Bronchial epithelial cell (primary cell): ENCODE results near the gene C16orf95. TPM values are rescaled to one million over a fixed set of nuclear protein-coding genes. Genes with fewer than 3 reads are reported as not detected.

ENCODE experiments used
- DNase-seq: peaks from one replicate; pipeline ENCODE4 v3.0.0-alpha.2; 2010; ENCODE audit warnings: low read depth
- FAIRE-seq: peaks from 2 replicates; lab custom pipeline; 2011; peaks lifted over from hg19 to GRCh38; lab: Jason Lieb, UNC
- H3K27me3 ChIP-seq: 2 replicates; pipeline ENCODE4 v1.5.1; 2011; ENCODE audit warnings: low read length; ENCODE audit not compliant: control insufficient read depth, insufficient read depth
- H3K36me3 ChIP-seq: 2 replicates; pipeline ENCODE4 v1.5.1; 2011; ENCODE audit warnings: low read length; ENCODE audit not compliant: control insufficient read depth, insufficient read depth
- H3K4me3 ChIP-seq: 2 replicates; pipeline ENCODE4 v1.5.1; 2011; ENCODE audit warnings: mild to moderate bottlenecking, low read depth, low read length, control low read depth
- CTCF ChIP-seq: IDR thresholded peaks from 2 replicates; pipeline ENCODE4 v1.5.1; 2011; ENCODE audit warnings: mild to moderate bottlenecking, moderate library complexity, low read length, control low read depth, inconsistent platforms; ENCODE audit not compliant: insufficient read depth, severe bottlenecking
- total RNA-seq: library from RNA; depleted of rRNA; stranded (reverse); fragments of >200 nt; gene quantifications from 2 replicates; pipeline ENCODE4 v1.2.1, GENCODE V29; 2014

The C16orf95 gene
- total RNA-seq, 1 donor from 2014 or later, result 0.79 TPM

GRCh38 chr16:87338155-87338765 lies 21.1 kb upstream of the C16orf95 start:
- FAIRE-seq, result no peak
- peaks cover 41% of the 10 kb centered on the region for H3K36me3 ChIP-seq

GRCh38 chr16:87337262-87337771 lies 20.1 kb upstream of the C16orf95 start:
- peaks cover 34% of the 10 kb centered on the region for H3K36me3 ChIP-seq
- no peaks in the 10 kb centered on the region for H3K27me3 ChIP-seq
- H3K4me3 ChIP-seq, result no peak overlapping the region
- no peak for TF ChIP-seq CTCF
- DNase-seq, result no peak
- no peak for FAIRE-seq

More at GRCh38 chr16:87338155-87338765, 21.1 kb upstream of the C16orf95 start:
- no peak for TF ChIP-seq CTCF
- Histone ChIP-seq H3K4me3 (no peak overlapping the region), H3K27me3 (no peaks in the 10 kb centered on the region)
- no peak for DNase-seq

GRCh38 chr16:87336434-87337240 lies 19.4 kb upstream of the C16orf95 start:
- TF ChIP-seq CTCF, result no peak
- Histone ChIP-seq H3K36me3 (peaks cover 29% of the 10 kb centered on the region), H3K4me3 (no peak overlapping the region), H3K27me3 (no peaks in the 10 kb centered on the region)
- DNase-seq (no peak), FAIRE-seq (no peak)

DNA sequence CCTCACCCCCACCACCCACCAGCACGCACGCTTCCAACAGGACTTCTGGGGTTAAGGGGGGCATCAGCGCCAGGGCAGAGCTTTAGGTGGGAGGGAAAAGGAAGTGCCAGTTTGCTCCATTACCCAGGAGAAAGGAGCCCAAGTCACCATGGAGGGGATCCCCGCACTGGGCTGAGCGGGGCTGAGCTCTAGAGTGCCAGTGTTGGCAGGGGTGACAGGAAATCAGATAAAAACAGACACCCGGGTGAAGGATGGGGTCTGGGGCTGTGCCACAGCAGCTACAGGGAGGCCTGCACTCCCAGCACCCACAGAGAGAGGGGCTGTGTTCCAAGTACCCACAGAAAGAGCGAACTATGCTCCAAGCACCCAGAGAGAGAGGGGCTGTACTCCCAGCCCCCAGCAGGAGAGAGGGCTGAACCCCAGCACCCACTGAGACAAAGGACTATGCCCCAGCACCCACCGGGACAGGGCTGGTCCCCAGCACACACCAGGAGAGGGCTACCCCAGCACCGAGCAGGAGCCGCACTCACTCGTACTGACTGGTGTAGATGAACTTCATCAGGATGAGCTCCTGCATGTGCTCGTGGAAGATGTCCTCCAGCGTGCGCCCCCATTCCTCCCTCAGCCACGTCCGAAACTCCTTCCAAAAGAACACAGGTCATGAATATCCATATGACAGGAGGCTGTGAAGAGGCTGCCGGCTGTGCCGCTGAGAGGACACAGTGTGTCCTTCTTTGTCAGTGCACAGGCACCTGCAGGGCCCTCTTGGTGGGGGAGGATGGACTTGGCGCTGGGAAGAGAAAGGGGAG lies 18.6 kb upstream of the C16orf95 start:
- FAIRE-seq (no peak), DNase-seq (no peak)
- H3K27me3 ChIP-seq, result no peaks in the 10 kb centered on the region
- H3K36me3 ChIP-seq, result peaks cover 33% of the 10 kb centered on the region
- no peak overlapping the region for H3K4me3 ChIP-seq
- no peak for TF ChIP-seq CTCF

DNA sequence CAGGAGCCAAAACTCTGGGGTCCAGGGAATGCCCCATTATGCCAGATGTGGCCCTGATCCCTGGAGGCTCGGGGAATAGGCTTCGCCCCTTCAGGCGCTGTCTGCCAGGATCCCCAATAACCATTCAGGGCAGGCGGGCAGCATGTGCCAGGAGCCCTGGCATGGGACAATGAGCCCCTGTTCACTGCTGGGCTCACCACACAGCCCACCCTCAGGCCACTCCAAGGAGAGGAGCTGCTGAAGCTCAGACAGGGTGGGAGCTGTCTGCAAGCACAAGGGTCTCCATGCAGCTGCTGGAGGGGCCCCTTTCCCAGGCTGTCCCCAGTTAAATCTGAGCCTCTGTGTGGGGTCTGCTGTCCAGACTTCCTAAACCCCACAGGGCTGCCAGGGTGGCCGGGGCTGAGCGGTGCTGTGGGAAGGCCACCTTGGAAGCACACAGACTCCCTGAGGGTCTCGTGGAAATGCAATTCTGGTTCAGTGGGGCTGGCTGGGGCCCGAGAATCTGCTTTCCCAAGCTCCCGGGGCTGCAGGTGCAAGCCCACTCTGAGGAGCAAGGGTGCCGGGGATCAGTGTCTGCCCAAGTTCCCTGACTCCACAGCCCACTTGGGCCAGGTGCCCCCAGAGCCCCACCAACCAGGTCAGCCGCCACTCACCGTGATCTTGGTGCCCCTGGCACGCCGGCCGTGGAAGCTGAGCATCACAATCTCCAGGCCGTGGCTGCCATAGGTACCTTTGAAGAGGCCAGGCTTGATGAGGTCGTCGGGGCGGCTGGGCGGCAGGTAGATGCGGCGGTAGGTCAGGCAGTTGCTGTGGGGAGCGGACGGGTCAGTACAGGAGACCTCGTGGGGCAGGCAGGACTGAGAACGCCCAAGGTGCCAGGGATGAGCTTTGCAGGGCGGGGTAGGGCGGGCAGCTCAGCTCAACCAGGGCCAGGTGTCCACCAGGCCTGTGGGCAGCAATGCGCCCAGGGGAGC lies 17.7 kb upstream of the C16orf95 start:
- Histone ChIP-seq H3K27me3 (no peaks in the 10 kb centered on the region), H3K36me3 (peaks cover 39% of the 10 kb centered on the region), H3K4me3 (no peak overlapping the region)
- no peak for DNase-seq
- FAIRE-seq, result no peak
- TF ChIP-seq CTCF, result no peak
